H1 (cell line): ENCODE data around the gene RETREG1. TPM values are rescaled to one million over a fixed set of nuclear protein-coding genes. Genes with fewer than 3 reads are reported as not detected.

Source experiments
- CTCF ChIA-PET: fragments of 300-600 bp; sonication (Branson Sonifier 250); formaldehyde crosslinking; loops from one replicate; lab custom pipeline; 2021; ENCODE audit not compliant: partially characterized antibody; lab: Charles Lee
- POLR2A ChIA-PET: fragments of 300-600 bp; sonication (Branson Sonifier 250); formaldehyde crosslinking; loops from one replicate; lab custom pipeline; 2021; ENCODE audit warnings: inconsistent platforms; ENCODE audit not compliant: partially characterized antibody; lab: Charles Lee
- DNase-seq, 2 experiments: peaks; one replicate each; pipeline versions ENCODE4 v3.0.0 to v3.0.0-alpha.2; 2010 to 2022; ENCODE audit warnings: low spot score in 2 of 2, low read depth in 1 of 2, mixed read lengths in 1 of 2
- FAIRE-seq: peaks from 2 replicates; lab custom pipeline; 2011; peaks lifted over from hg19 to GRCh38; lab: Jason Lieb, UNC
- H2AFZ ChIP-seq: 2 replicates; pipeline ENCODE4 v1.8.1; 2012; ENCODE audit warnings: low read length, inconsistent platforms
- H2AK5ac ChIP-seq: 2 replicates; pipeline ENCODE4 v1.6.1; 2013; ENCODE audit warnings: low read depth, low read length
- H2BK120ac ChIP-seq: replicated peaks from 2 replicates; pipeline ENCODE3; 2013; ENCODE audit warnings: low read depth, low read length, inconsistent platforms
- H2BK12ac ChIP-seq: 2 replicates; pipeline ENCODE4 v1.6.1; 2013; ENCODE audit warnings: low read depth, low read length
- H2BK15ac ChIP-seq: 2 replicates; pipeline ENCODE4 v1.6.1; 2013; ENCODE audit warnings: low read length
- H2BK20ac ChIP-seq: 2 replicates; pipeline ENCODE4 v1.6.1; 2013; ENCODE audit warnings: low read length
- H2BK5ac ChIP-seq: 2 replicates; pipeline ENCODE4 v1.6.1; 2013; ENCODE audit warnings: low read depth, low read length
- H3K14ac ChIP-seq: 2 replicates; pipeline ENCODE4 v1.6.1; 2013; ENCODE audit warnings: inconsistent platforms; ENCODE audit not compliant: insufficient read length
- H3K18ac ChIP-seq: 2 replicates; pipeline ENCODE4 v1.6.1; 2013; ENCODE audit warnings: low read length; ENCODE audit errors: extremely low read depth
- H3K23ac ChIP-seq: 2 replicates; pipeline ENCODE4 v1.6.1; 2013; ENCODE audit warnings: inconsistent platforms; ENCODE audit not compliant: insufficient read length
- H3K23me2 ChIP-seq: 2 replicates; pipeline ENCODE4 v1.6.1; 2013; ENCODE audit warnings: low read depth, low read length
- H3K27ac ChIP-seq: 2 replicates; pipeline ENCODE4 v1.6.1; 2011; ENCODE audit warnings: low read depth, low read length, inconsistent platforms
- H3K27me3 ChIP-seq, 4 experiments: replicated peaks in 1 of 4; 1 replicate in 1 of 4; 2 replicates in 3 of 4; pipeline versions ENCODE4 v1.6.1 to v1.8.1; 2011 to 2013; ENCODE audit warnings: low read length in 3 of 4, mild to moderate bottlenecking in 3 of 4, inconsistent platforms in 2 of 4, mixed read lengths in 2 of 4, moderate library complexity in 1 of 4; ENCODE audit not compliant: control insufficient read depth in 3 of 4, insufficient read depth in 3 of 4; ENCODE audit errors: extremely low read depth in 1 of 4
- H3K36me3 ChIP-seq, 4 experiments: 2 replicates each; pipeline versions ENCODE4 v1.6.1 to v1.8.1; 2011 to 2013; ENCODE audit warnings: mild to moderate bottlenecking in 4 of 4, low read length in 3 of 4, moderate library complexity in 2 of 4, control low read depth in 1 of 4, inconsistent platforms in 1 of 4; ENCODE audit not compliant: insufficient read depth in 4 of 4, control insufficient read depth in 2 of 4
- H3K4ac ChIP-seq: replicated peaks from 2 replicates; pipeline ENCODE3; 2013; ENCODE audit warnings: low read length, low read depth, mixed read lengths, inconsistent platforms; ENCODE audit not compliant: insufficient read length
- H3K4me1 ChIP-seq, 4 experiments: replicated peaks in 1 of 4; 1 replicate in 1 of 4; 2 replicates in 3 of 4; pipeline versions ENCODE4 v1.6.1 to v1.8.1; 2011 to 2013; ENCODE audit warnings: low read length in 3 of 4, inconsistent platforms in 2 of 4, mixed read lengths in 1 of 4; ENCODE audit not compliant: insufficient read depth in 4 of 4, control insufficient read depth in 3 of 4
- H3K4me2 ChIP-seq, 2 experiments: 2 replicates each; pipeline versions ENCODE4 v1.6.1 to v1.8.1; 2011 to 2013; ENCODE audit warnings: low read depth in 2 of 2, low read length in 2 of 2, control low read depth in 1 of 2, inconsistent platforms in 1 of 2, mild to moderate bottlenecking in 1 of 2; ENCODE audit not compliant: insufficient read depth in 1 of 2
- H3K4me3 ChIP-seq, 4 experiments: fragments of 200-600, 300-600 bp in 1 of 4; sonication (generic), shearing (Covaris generic), sonication (Bioruptor Twin) in 1 of 4; 2 replicates each; pipeline versions ENCODE4 v1.5.1 to v1.8.1; 2011 to 2016; ENCODE audit warnings: low read length in 4 of 4, low read depth in 3 of 4, control low read depth in 2 of 4, inconsistent platforms in 2 of 4, mild to moderate bottlenecking in 2 of 4, mixed read lengths in 1 of 4, moderate library complexity in 1 of 4; ENCODE audit not compliant: insufficient read depth in 2 of 4; ENCODE audit errors: extremely low read depth in 1 of 4
- H3K56ac ChIP-seq: replicated peaks from 2 replicates; pipeline ENCODE3; 2013; ENCODE audit warnings: low read depth, mild to moderate bottlenecking, mixed read lengths, low read length, inconsistent platforms; ENCODE audit not compliant: insufficient read length
- H3K79me1 ChIP-seq: 2 replicates; pipeline ENCODE4 v1.6.1; 2013; ENCODE audit warnings: low read depth, low read length, control low read depth
- H3K79me2 ChIP-seq, 2 experiments: 2 replicates each; pipeline versions ENCODE4 v1.6.1 to v1.8.1; 2012 to 2013; ENCODE audit warnings: low read length in 2 of 2, mild to moderate bottlenecking in 2 of 2, inconsistent platforms in 1 of 2; ENCODE audit not compliant: insufficient read depth in 2 of 2, control insufficient read depth in 1 of 2
- H3K9ac ChIP-seq, 4 experiments: replicated peaks in 1 of 4; 1 replicate in 1 of 4; 2 replicates in 3 of 4; pipeline versions ENCODE4 v1.6.1 to v1.8.1; 2011 to 2013; ENCODE audit warnings: low read depth in 3 of 4, low read length in 3 of 4, control low read depth in 2 of 4, mild to moderate bottlenecking in 2 of 4, moderate library complexity in 2 of 4, inconsistent platforms in 1 of 4; ENCODE audit errors: extremely low read depth in 1 of 4
- H3K9me3 ChIP-seq, 2 experiments: 2 replicates each; pipeline versions ENCODE4 v1.6.1 to v1.8.1; 2012 to 2013; ENCODE audit warnings: mild to moderate bottlenecking in 2 of 2, moderate library complexity in 2 of 2, control low read depth in 1 of 2, inconsistent platforms in 1 of 2, low read depth in 1 of 2, low read length in 1 of 2, mixed read lengths in 1 of 2; ENCODE audit not compliant: insufficient read depth in 2 of 2
- H4K20me1 ChIP-seq, 2 experiments: replicated peaks in 1 of 2; 2 replicates each; pipeline versions ENCODE3 to v1.8.1; 2011 to 2013; ENCODE audit warnings: inconsistent platforms in 2 of 2, low read length in 2 of 2, mild to moderate bottlenecking in 1 of 2; ENCODE audit not compliant: insufficient read depth in 2 of 2, control insufficient read depth in 1 of 2
- H4K5ac ChIP-seq: 2 replicates; pipeline ENCODE4 v1.6.1; 2013; ENCODE audit warnings: low read length, low read depth, mixed read lengths, inconsistent platforms; ENCODE audit not compliant: insufficient read length
- H4K8ac ChIP-seq: 2 replicates; pipeline ENCODE4 v1.8.0; 2013; ENCODE audit warnings: mild to moderate bottlenecking, moderate library complexity, low read length, inconsistent platforms; ENCODE audit not compliant: insufficient read depth; ENCODE audit errors: extremely low read depth
- H4K91ac ChIP-seq: replicated peaks from 2 replicates; pipeline ENCODE3; 2013; ENCODE audit warnings: low read length, mixed read lengths, inconsistent platforms; ENCODE audit not compliant: insufficient read length
- CTCF ChIP-seq, 3 experiments: IDR thresholded peaks; 1 replicate in 2 of 3; 2 replicates in 1 of 3; pipeline versions ENCODE4 v1.5.1 to v1.6.1; 2011; ENCODE audit warnings: low read length in 3 of 3, mild to moderate bottlenecking in 3 of 3, inconsistent platforms in 2 of 3, low read depth in 1 of 3, moderate library complexity in 1 of 3; ENCODE audit not compliant: insufficient read depth in 1 of 3; ENCODE audit errors: control extremely low read depth in 1 of 3
- EGR1 ChIP-seq: IDR thresholded peaks from 2 replicates; pipeline ENCODE4 v1.6.1; 2011; ENCODE audit warnings: low read depth, low read length, borderline replicate concordance
- HDAC6 ChIP-seq: IDR thresholded peaks from one replicate; pipeline ENCODE4 v1.7.1; 2012; ENCODE audit warnings: low read depth, mild to moderate bottlenecking, inconsistent platforms, low read length, moderate library complexity
- SIRT6 ChIP-seq: IDR thresholded peaks from one replicate; pipeline ENCODE4 v1.7.1; 2012; ENCODE audit warnings: low read length, inconsistent platforms
- TAF7 ChIP-seq: optimal IDR thresholded peaks from 2 replicates; pipeline ENCODE3; 2011; ENCODE audit warnings: low read depth, mild to moderate bottlenecking, inconsistent platforms, low read length, moderate library complexity, borderline replicate concordance
- WGBS, 2 experiments: shearing (Covaris generic) in 1 of 2; methylation state at CpG; one replicate each; pipeline versions ENCODE4 v1.1.6 to v1.1.7; 2013 to 2015; ENCODE audit warnings: low lambda C conversion rate in 2 of 2, mixed read lengths in 2 of 2, inconsistent platforms in 1 of 2, low coverage in 1 of 2, missing lambda C conversion rate in 1 of 2; ENCODE audit not compliant: insufficient replicate concordance in 2 of 2, insufficient coverage in 1 of 2, insufficient read length in 1 of 2; ENCODE audit errors: extremely low coverage in 1 of 2, missing lambda C conversion rate in 1 of 2; 5-methylcytosine and 5-hydroxymethylcytosine counted together
- polyA plus RNA-seq, 7 experiments: library from polyadenylated mRNA; depleted of rRNA in 3 of 7; stranded (reverse) in 5 of 7; unstranded in 2 of 7; fragments of >200 nt in 5 of 7; fragments of 200-250 nt in 2 of 7; gene quantifications; 1 replicate in 5 of 7; 2 replicates in 1 of 7; 4 replicates in 1 of 7; pipeline versions ENCODE4 v1.2.1 to v1.2.3, GENCODE V29; 2011 to 2013; ENCODE audit warnings: missing spikeins in 2 of 7, mixed read lengths in 2 of 7
- total RNA-seq: library from RNA; stranded (reverse); fragmentation: NEBNext Ultra II Directional; extraction: Animal tissue kit (Norgen Biotek cat#: 25700); gene quantifications from 2 replicates; pipeline ENCODE4 v1.2.1, GENCODE V29; 2021

The RETREG1 gene
- total and polyA plus RNA-seq, 2 of the 8 experiments (the other 6 are each of a cell fraction or from before 2014, with no cell fraction given) = 0.62 to 1.9 TPM

- H3K79me2 ChIP-seq = peaks cover 0 to 17% of the 10 kb centered on the region in 2 experiments; a peak in 2 of 4 replicates
- H3K4me3 ChIP-seq = no peak overlapping the region
- peaks cover 2% of the 10 kb centered on the region; the same call in 1 of the 2 replicates for H3K79me1 ChIP-seq
- no peak overlapping the region for H3K4me2 ChIP-seq
- WGBS, 2 experiments = 82% methylated on average over 4 of the region's 4 CpGs; no CpG with 5 or more reads in 1 of the 2 experiments
- peaks cover 6 to 43% (median 29%) of the 10 kb centered on the region in 4 experiments for H3K36me3 ChIP-seq
- H3K27me3 ChIP-seq = no peaks in the 10 kb centered on the region
- H3K18ac ChIP-seq = no peak overlapping the region
- no peak overlapping the region for H2AK5ac ChIP-seq
- no peak overlapping the region for H3K56ac ChIP-seq
- peaks cover 2% of the 10 kb centered on the region in 2 experiments for H4K20me1 ChIP-seq
- no peak overlapping the region for H3K4ac ChIP-seq
- H3K23me2 ChIP-seq = no peaks in the 10 kb centered on the region
- no peak for FAIRE-seq
- H2BK12ac ChIP-seq = no peak overlapping the region
- H3K14ac ChIP-seq = no peak overlapping the region
- no peak overlapping the region for H3K23ac ChIP-seq
- no peaks in the 10 kb centered on the region for H3K9me3 ChIP-seq
- H2AFZ ChIP-seq = no peak overlapping the region
- H2BK5ac ChIP-seq = no peak overlapping the region
- no peak overlapping the region for H2BK15ac ChIP-seq
- ChIA-PET CTCF (interaction anchor here (1.0 to 11.0 kb wide), 17 partner anchors 8 to 370 kb away, joined by 3 to 125 read pairs (median 6); partner anchors contain the start of gene ZNF622), POLR2A (no interaction called here)
- no peak for TF ChIP-seq HDAC6
- no peak for TF ChIP-seq EGR1
- TF ChIP-seq SIRT6 = no peak
- no peak for TF ChIP-seq TAF7
- TF ChIP-seq CTCF (IDR thresholded peaks at IDR 0.05; ENCODE audit: control extremely low read depth in 1 of 3, insufficient read depth in 1 of 3, low read depth in 1 of 3, low read length in 3 of 3) = no peak
- no peak overlapping the region for H4K91ac ChIP-seq
- H2BK20ac ChIP-seq = no peak overlapping the region
- peaks cover 0 to 3% (median 0%) of the 10 kb centered on the region in 4 experiments; a peak in 1 of 7 replicates for H3K4me1 ChIP-seq
- no peak overlapping the region for H4K8ac ChIP-seq
- H3K9ac ChIP-seq = no peak overlapping the region
- no peak overlapping the region for H4K5ac ChIP-seq
- no peak overlapping the region for H2BK120ac ChIP-seq
- no peak overlapping the region for H3K27ac ChIP-seq
- DNase-seq = no peak
Observed at GRCh38 chr5:16454686-16455085, 162.1 kb downstream of the RETREG1 start.
